ENCODE data around the gene CDH13. TPM values are rescaled to one million over a fixed set of nuclear protein-coding genes. Genes with fewer than 3 reads are reported as not detected.
A peak's percentile ranks its signal among the peaks of the same experiment; 100 is the strongest.

The CDH13 gene
- total and polyA plus RNA-seq, 2 experiments from 2014 or later, result 2.9 to 4.8 TPM

GRCh38 chr16:83769397-83770008 lies 1142.7 kb downstream of the CDH13 start:
- Histone ChIP-seq H3K27ac (no peak overlapping the region), H3K9me3 (ENCODE audit: low read depth) (no peaks in the 10 kb centered on the region), H3K4me3 (no peak overlapping the region), H3K27me3 (no peaks in the 10 kb centered on the region), H3K4me1 (ENCODE audit: low read depth) (no peaks in the 10 kb centered on the region), H3K36me3 (no peaks in the 10 kb centered on the region)
- no peak for DNase-seq (ENCODE audit: low read depth in 1 of 2, low spot score in 1 of 2)
- TF ChIP-seq CTCF (IDR thresholded peaks at IDR 0.05; ENCODE audit: low read depth, low read length), result no peak

- Histone ChIP-seq H3K27me3 (no peaks in the 10 kb centered on the region), H3K36me3 (no peaks in the 10 kb centered on the region), H3K4me1 (ENCODE audit: low read depth) (no peaks in the 10 kb centered on the region), H3K27ac (no peak overlapping the region), H3K9me3 (ENCODE audit: low read depth) (no peaks in the 10 kb centered on the region), H3K4me3 (no peak overlapping the region)
- peak; percentile 15 to 59 for DNase-seq (ENCODE audit: low read depth in 1 of 2, low spot score in 1 of 2)
- no peak for TF ChIP-seq CTCF (IDR thresholded peaks at IDR 0.05; ENCODE audit: low read depth, low read length)
Measured at GRCh38 chr16:83771306-83771942, 1144.7 kb downstream of the CDH13 start.

GRCh38 chr16:83772806-83773205 lies 1146.0 kb downstream of the CDH13 start:
- no peak overlapping the region for H3K27ac ChIP-seq
- no peaks in the 10 kb centered on the region for H3K4me1 ChIP-seq (ENCODE audit: low read depth)
- no peak for TF ChIP-seq CTCF (IDR thresholded peaks at IDR 0.05; ENCODE audit: low read depth, low read length)
- no peak overlapping the region for H3K4me3 ChIP-seq
- DNase-seq (ENCODE audit: low read depth in 1 of 2, low spot score in 1 of 2), result no peak
- H3K9me3 ChIP-seq (ENCODE audit: low read depth), result no peaks in the 10 kb centered on the region
- no peaks in the 10 kb centered on the region for H3K27me3 ChIP-seq
- no peaks in the 10 kb centered on the region for H3K36me3 ChIP-seq

- Histone ChIP-seq H3K4me1 (ENCODE audit: low read depth) (no peaks in the 10 kb centered on the region), H3K27ac (no peak overlapping the region), H3K36me3 (no peaks in the 10 kb centered on the region), H3K4me3 (no peak overlapping the region), H3K9me3 (ENCODE audit: low read depth) (no peaks in the 10 kb centered on the region), H3K27me3 (no peaks in the 10 kb centered on the region)
- DNase-seq (ENCODE audit: low read depth in 1 of 2, low spot score in 1 of 2), result no peak
- no peak for TF ChIP-seq CTCF (IDR thresholded peaks at IDR 0.05; ENCODE audit: low read depth, low read length)
Measured at GRCh38 chr16:83774066-83774465, 1147.3 kb downstream of the CDH13 start.

GRCh38 chr16:83776944-83777343 lies 1150.2 kb downstream of the CDH13 start:
- Histone ChIP-seq H3K9me3 (ENCODE audit: low read depth) (no peaks in the 10 kb centered on the region), H3K4me1 (ENCODE audit: low read depth) (no peaks in the 10 kb centered on the region), H3K27me3 (no peaks in the 10 kb centered on the region), H3K4me3 (no peak overlapping the region), H3K27ac (no peak overlapping the region), H3K36me3 (no peaks in the 10 kb centered on the region)
- no peak for DNase-seq (ENCODE audit: low read depth in 1 of 2, low spot score in 1 of 2)
- no peak for TF ChIP-seq CTCF (IDR thresholded peaks at IDR 0.05; ENCODE audit: low read depth, low read length)

Data from cardiac muscle cell (in vitro differentiated cells and primary cell).